HepG2 (cell line): ENCODE measurements around the gene PRSS1. TPM values are rescaled to one million over a fixed set of nuclear protein-coding genes. Genes with fewer than 3 reads are reported as not detected.

Source experiments
- ATAC-seq: fragments of 200-7000 bp; cut with Tn5 transposase; 3 replicates; pipeline ENCODE4 v1.9.1; 2020; ENCODE audit warnings: mild to moderate bottlenecking, moderate library complexity
- BruUV-seq: library from RNA; stranded (reverse); fragments of 400-500 nt; replicated peaks from 2 replicates; lab custom pipeline; 2021; lab: Mats Ljungman, UMichigan
- CTCF ChIA-PET: fragments of 300-600 bp; formaldehyde crosslinking; extraction: SDS; loops from one replicate; lab custom pipeline; 2021; ENCODE audit warnings: low total read pairs, inconsistent platforms, low intra/inter-chr PET ratio; lab: Yijun Ruan, JAX
- POLR2A ChIA-PET: fragments of 350-600 bp; sonication (Branson Sonifier 250); formaldehyde crosslinking; loops from one replicate; lab custom pipeline; 2020; ENCODE audit warnings: antibody characterized with exemption, inconsistent platforms; lab: Yijun Ruan, JAX
- DNase-seq: peaks from one replicate; pipeline ENCODE4 v3.0.0-alpha.2; 2015; ENCODE audit warnings: low spot score
- FAIRE-seq: peaks from 3 replicates; lab custom pipeline; 2011; peaks lifted over from hg19 to GRCh38; lab: Jason Lieb, UNC
- H2AFZ ChIP-seq: one replicate; pipeline ENCODE4 v1.6.1; 2011; ENCODE audit warnings: low read length, inconsistent platforms
- H3K27ac ChIP-seq: fragments of 300-600 bp; 3 replicates; pipeline ENCODE4 v1.8.0; 2011; ENCODE audit warnings: mixed run types, mild to moderate bottlenecking, mixed read lengths, low read length, inconsistent platforms; ENCODE audit not compliant: insufficient read depth; ENCODE audit errors: extremely low read length
- H3K27me3 ChIP-seq, 2 experiments: fragments of 200-600 bp in 1 of 2; 2 replicates in 1 of 2; 3 replicates in 1 of 2; pipeline versions ENCODE4 v1.6.0 to v1.8.0; 2011; ENCODE audit warnings: low read length in 2 of 2, mild to moderate bottlenecking in 2 of 2, moderate library complexity in 2 of 2, inconsistent platforms in 1 of 2; ENCODE audit not compliant: insufficient read depth in 2 of 2, control insufficient read depth in 1 of 2
- H3K36me3 ChIP-seq, 2 experiments: fragments of 200-600 bp in 1 of 2; replicated peaks in 1 of 2; 2 replicates in 1 of 2; 3 replicates in 1 of 2; pipeline versions ENCODE4 v1.5.1 to v1.8.0; 2011; ENCODE audit warnings: low read length in 2 of 2, inconsistent platforms in 1 of 2; ENCODE audit not compliant: insufficient read depth in 2 of 2, control insufficient read depth in 1 of 2
- H3K4me1 ChIP-seq: 2 replicates; pipeline ENCODE4 v1.5.1; 2012; ENCODE audit warnings: low read length, inconsistent platforms; ENCODE audit not compliant: insufficient read depth
- H3K4me2 ChIP-seq: 2 replicates; pipeline ENCODE4 v1.6.0; 2011; ENCODE audit warnings: low read depth, low read length, inconsistent platforms
- H3K4me3 ChIP-seq, 3 experiments: fragments of 200-600 bp in 1 of 3; sonication (generic), shearing (Covaris generic) in 1 of 3; replicated peaks in 1 of 3; 2 replicates each; pipeline ENCODE4 v1.5.1; 2011 to 2016; ENCODE audit warnings: low read length in 3 of 3, inconsistent platforms in 2 of 3, low read depth in 2 of 3, mild to moderate bottlenecking in 2 of 3, control low read depth in 1 of 3, mixed read lengths in 1 of 3; ENCODE audit not compliant: insufficient read depth in 1 of 3
- H3K79me2 ChIP-seq: one replicate; pipeline ENCODE4 v1.6.1; 2011; ENCODE audit warnings: low read length, inconsistent platforms; ENCODE audit not compliant: insufficient read depth
- H3K9ac ChIP-seq: 2 replicates; pipeline ENCODE4 v1.6.0; 2011; ENCODE audit warnings: mild to moderate bottlenecking, low read depth, low read length, inconsistent platforms; ENCODE audit not compliant: insufficient read depth
- H3K9me3 ChIP-seq: 2 replicates; pipeline ENCODE4 v1.5.1; 2012; ENCODE audit warnings: mild to moderate bottlenecking, low read length
- H4K20me1 ChIP-seq: 2 replicates; pipeline ENCODE4 v1.6.0; 2011; ENCODE audit warnings: inconsistent platforms, mild to moderate bottlenecking, low read length, moderate library complexity; ENCODE audit not compliant: insufficient read depth
- CHCHD3 ChIP-seq: sonication (generic); formaldehyde crosslinking; IDR thresholded peaks from 2 replicates; pipeline ENCODE4 v1.8.0; 2022; ENCODE audit warnings: mild to moderate bottlenecking, missing genetic modification reagents, moderate library complexity
- IRX3 ChIP-seq: sonication (generic); formaldehyde crosslinking; IDR thresholded peaks from 2 replicates; pipeline ENCODE4 v1.8.1; 2023; ENCODE audit warnings: mild to moderate bottlenecking, low read depth, missing genetic modification reagents, borderline replicate concordance
- KLF6 ChIP-seq: IDR thresholded peaks from 2 replicates; pipeline ENCODE4 v1.8.0; 2016; ENCODE audit warnings: missing biosample characterization, missing genetic modification reagents
- MAFF ChIP-seq: IDR thresholded peaks from 2 replicates; pipeline ENCODE4 v1.6.1; 2011; ENCODE audit warnings: low read depth, low read length, improper control_type of control experiment
- NCOA1 ChIP-seq: sonication (generic); formaldehyde crosslinking; IDR thresholded peaks from 2 replicates; pipeline ENCODE4 v1.9.0; 2021; ENCODE audit warnings: missing genetic modification reagents
- NCOA2 ChIP-seq: sonication (generic); formaldehyde crosslinking; IDR thresholded peaks from 2 replicates; pipeline ENCODE4 v1.8.0; 2022; ENCODE audit warnings: inconsistent platforms
- PHF8 ChIP-seq: sonication (generic); formaldehyde crosslinking; IDR thresholded peaks from 2 replicates; pipeline ENCODE4 v1.5.0; 2020; ENCODE audit warnings: missing genetic modification reagents
- PTBP1 ChIP-seq: fragments of 200-400 bp; formaldehyde crosslinking; IDR thresholded peaks from 2 replicates; pipeline ENCODE4 v1.6.1; 2018; ENCODE audit warnings: low read length, low read depth; ENCODE audit not compliant: poor library complexity, severe bottlenecking
- RBM22 ChIP-seq: fragments of 200-400 bp; formaldehyde crosslinking; optimal IDR thresholded peaks from 2 replicates; pipeline ENCODE3; 2017; ENCODE audit warnings: mild to moderate bottlenecking, low read length, moderate library complexity
- TBX3 ChIP-seq: fragments of 450-650 bp; IDR thresholded peaks from 2 replicates; pipeline ENCODE4 v1.6.1; 2017; ENCODE audit warnings: antibody characterized with exemption, mild to moderate bottlenecking, inconsistent platforms, borderline replicate concordance
- ZBTB34 ChIP-seq: sonication (generic); formaldehyde crosslinking; IDR thresholded peaks from 2 replicates; pipeline ENCODE4 v1.8.0; 2022; ENCODE audit warnings: mild to moderate bottlenecking, missing genetic modification reagents
- ZFAT ChIP-seq: sonication (generic); formaldehyde crosslinking; conservative IDR thresholded peaks from 2 replicates; pipeline ENCODE4 v1.8.1; 2023; ENCODE audit warnings: missing genetic modification reagents, inconsistent platforms
- ZNF616 ChIP-seq: sonication (generic); formaldehyde crosslinking; IDR thresholded peaks from 2 replicates; pipeline ENCODE4 v1.5.0; 2020; ENCODE audit warnings: low read depth, mild to moderate bottlenecking, missing genetic modification reagents
- ZNF772 ChIP-seq: sonication (generic); formaldehyde crosslinking; IDR thresholded peaks from 2 replicates; pipeline ENCODE4 v1.5.0; 2020; ENCODE audit warnings: mild to moderate bottlenecking, missing genetic modification reagents
- WGBS: methylation state at CpG from one replicate; pipeline ENCODE4 v1.1.6; 2017; ENCODE audit warnings: low lambda C conversion rate; 5-methylcytosine and 5-hydroxymethylcytosine counted together
- in situ Hi-C: cut with HindIII; loops from 2 replicates; pipeline ENCODE4 v1.10.0; 2017; ENCODE audit warnings: low pct_unique_long_range_greater_than_20kb; ENCODE audit not compliant: extremely low pct_ligation_motif_present
- intact Hi-C: fragments of 100-400 bp; cut with micrococcal nuclease; formaldehyde crosslinking; loops from one replicate; pipeline ENCODE4 v1.10.0; 2022; ENCODE audit not compliant: unreplicated experiment
- polyA plus RNA-seq, 8 experiments: library from polyadenylated mRNA; depleted of rRNA in 3 of 8; stranded (reverse) in 7 of 8; unstranded in 1 of 8; fragments of >200 nt; fragmentation: Illumina TruSeq in 4 of 8; extraction: Trizol in 4 of 8; gene quantifications; 2 replicates each; pipeline versions ENCODE4 v1.2.1 to v1.2.3, GENCODE V29; 2011 to 2016; ENCODE audit warnings: low read depth in 4 of 8, missing spikeins in 1 of 8, mixed read lengths in 1 of 8; ENCODE audit not compliant: insufficient read depth in 1 of 8
- total RNA-seq, 5 experiments: library from RNA; depleted of rRNA; stranded (reverse); fragments of >200 nt; fragmentation: Illumina TruSeq; extraction: Trizol; gene quantifications; 2 replicates each; pipeline ENCODE4 v1.2.3, GENCODE V29; 2016; ENCODE audit warnings: low read depth in 1 of 5
- TF ChIP-seq, protein P1 (sequence below): sonication (generic); formaldehyde crosslinking; IDR thresholded peaks from 2 replicates; pipeline ENCODE4 v1.8.1; 2023; ENCODE audit warnings: missing genetic modification reagents, inconsistent platforms, borderline replicate concordance
- TF ChIP-seq, protein P2 (sequence below): sonication (generic); formaldehyde crosslinking; IDR thresholded peaks from 2 replicates; pipeline ENCODE4 v1.8.1; 2022; ENCODE audit warnings: mild to moderate bottlenecking, missing genetic modification reagents
- TF ChIP-seq, protein P3 (sequence below): sonication (generic); formaldehyde crosslinking; IDR thresholded peaks from 2 replicates; pipeline ENCODE4 v1.8.0; 2022; ENCODE audit warnings: missing genetic modification reagents, mild to moderate bottlenecking, inconsistent platforms, borderline replicate concordance
- TF ChIP-seq, protein P4 (sequence below): sonication (generic); formaldehyde crosslinking; IDR thresholded peaks from 2 replicates; pipeline ENCODE4 v1.9.0; 2021; ENCODE audit warnings: missing genetic modification reagents, mild to moderate bottlenecking, borderline replicate concordance

The PRSS1 gene
- total and polyA plus RNA-seq, 2 of the 13 experiments (the other 11 are each of a cell fraction or from before 2014, with no cell fraction given): not detected

DNA sequence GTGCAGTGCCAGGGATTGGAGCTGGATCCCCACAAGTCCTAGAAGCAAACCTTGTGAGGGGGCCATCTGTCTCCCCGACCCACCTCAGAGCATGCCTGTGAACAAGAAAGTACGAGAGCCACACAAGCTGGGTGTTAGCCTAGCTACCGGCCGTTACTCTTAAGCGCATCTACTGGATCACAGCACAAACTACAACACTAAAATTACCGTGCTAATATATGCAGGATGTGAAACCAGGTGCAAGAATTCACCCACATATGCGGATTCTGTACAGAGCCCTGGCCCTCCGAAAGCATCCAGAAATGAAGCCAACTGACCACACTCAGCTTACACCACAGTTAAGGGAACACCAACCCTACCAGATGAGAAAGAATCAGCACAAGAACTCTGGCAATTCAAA lies 16.0 kb upstream of the PRSS1 start (continued):
- no peak for TF ChIP-seq IRX3 (CRISPR knock-in tag)
- TF ChIP-seq CHCHD3 (CRISPR knock-in tag): no peak
- TF ChIP-seq ZNF616 (CRISPR knock-in tag): no peak
- no peak for TF ChIP-seq ZNF772 (CRISPR knock-in tag)
- TF ChIP-seq PTBP1: no peak

DNA sequence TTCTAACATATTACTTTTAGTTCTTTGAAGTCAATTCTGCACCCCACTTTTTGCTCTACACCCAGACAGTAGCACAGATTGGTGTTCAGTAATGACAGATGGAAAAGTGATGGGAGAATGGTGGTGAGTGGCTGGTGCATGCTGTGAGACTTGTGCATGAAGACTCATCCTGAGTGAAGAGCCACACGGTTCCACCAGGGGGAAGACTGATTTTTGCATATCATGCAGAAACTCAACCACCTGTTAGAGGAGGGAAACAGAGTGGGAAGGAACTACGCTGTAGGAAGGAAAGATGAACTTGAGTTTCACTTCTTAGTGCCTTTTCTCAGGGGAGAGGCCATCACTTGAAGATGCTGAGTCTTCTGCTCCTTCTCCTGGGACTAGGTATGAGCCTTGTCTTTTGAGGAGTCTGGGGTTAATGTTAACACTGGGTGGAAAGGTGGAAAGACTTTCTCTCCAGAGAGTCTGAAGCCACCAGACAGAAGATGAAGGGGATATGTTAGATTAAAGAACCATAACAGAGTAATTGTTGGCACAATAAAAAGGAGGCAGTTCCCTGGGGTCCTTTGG lies 9.3 kb upstream of the PRSS1 start:
- Histone ChIP-seq H3K27me3 (no peaks in the 10 kb centered on the region), H3K4me3 (no peak overlapping the region), H3K4me1 (no peaks in the 10 kb centered on the region), H4K20me1 (no peaks in the 10 kb centered on the region), H3K36me3 (no peaks in the 10 kb centered on the region), H2AFZ (no peak overlapping the region), H3K9me3 (no peaks in the 10 kb centered on the region), H3K9ac (no peak overlapping the region), H3K79me2 (no peaks in the 10 kb centered on the region), H3K27ac (no peak overlapping the region), H3K4me2 (no peak overlapping the region)
- intact Hi-C loops: no loop called here
- no TSS peak for BruUV-seq
- FAIRE-seq (no peak), DNase-seq (no peak), ATAC-seq (peak; percentile 59)
- POLR2A ChIA-PET: no interaction called here
- WGBS: 4% methylated on average over 2 of the region's 2 CpGs
- CTCF ChIA-PET: no interaction called here
- in situ Hi-C loops: no loop called here
- TF ChIP-seq MAFF: no peak
- TF ChIP-seq, protein P1, sequence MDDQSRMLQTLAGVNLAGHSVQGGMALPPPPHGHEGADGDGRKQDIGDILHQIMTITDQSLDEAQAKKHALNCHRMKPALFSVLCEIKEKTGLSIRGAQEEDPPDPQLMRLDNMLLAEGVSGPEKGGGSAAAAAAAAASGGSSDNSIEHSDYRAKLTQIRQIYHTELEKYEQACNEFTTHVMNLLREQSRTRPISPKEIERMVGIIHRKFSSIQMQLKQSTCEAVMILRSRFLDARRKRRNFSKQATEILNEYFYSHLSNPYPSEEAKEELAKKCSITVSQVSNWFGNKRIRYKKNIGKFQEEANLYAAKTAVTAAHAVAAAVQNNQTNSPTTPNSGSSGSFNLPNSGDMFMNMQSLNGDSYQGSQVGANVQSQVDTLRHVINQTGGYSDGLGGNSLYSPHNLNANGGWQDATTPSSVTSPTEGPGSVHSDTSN (CRISPR knock-in tag): no peak
- no peak for TF ChIP-seq NCOA1 (CRISPR knock-in tag)
- TF ChIP-seq, protein P2, sequence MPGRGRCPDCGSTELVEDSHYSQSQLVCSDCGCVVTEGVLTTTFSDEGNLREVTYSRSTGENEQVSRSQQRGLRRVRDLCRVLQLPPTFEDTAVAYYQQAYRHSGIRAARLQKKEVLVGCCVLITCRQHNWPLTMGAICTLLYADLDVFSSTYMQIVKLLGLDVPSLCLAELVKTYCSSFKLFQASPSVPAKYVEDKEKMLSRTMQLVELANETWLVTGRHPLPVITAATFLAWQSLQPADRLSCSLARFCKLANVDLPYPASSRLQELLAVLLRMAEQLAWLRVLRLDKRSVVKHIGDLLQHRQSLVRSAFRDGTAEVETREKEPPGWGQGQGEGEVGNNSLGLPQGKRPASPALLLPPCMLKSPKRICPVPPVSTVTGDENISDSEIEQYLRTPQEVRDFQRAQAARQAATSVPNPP (CRISPR knock-in tag): no peak
- no peak for TF ChIP-seq TBX3
- TF ChIP-seq, protein P3, sequence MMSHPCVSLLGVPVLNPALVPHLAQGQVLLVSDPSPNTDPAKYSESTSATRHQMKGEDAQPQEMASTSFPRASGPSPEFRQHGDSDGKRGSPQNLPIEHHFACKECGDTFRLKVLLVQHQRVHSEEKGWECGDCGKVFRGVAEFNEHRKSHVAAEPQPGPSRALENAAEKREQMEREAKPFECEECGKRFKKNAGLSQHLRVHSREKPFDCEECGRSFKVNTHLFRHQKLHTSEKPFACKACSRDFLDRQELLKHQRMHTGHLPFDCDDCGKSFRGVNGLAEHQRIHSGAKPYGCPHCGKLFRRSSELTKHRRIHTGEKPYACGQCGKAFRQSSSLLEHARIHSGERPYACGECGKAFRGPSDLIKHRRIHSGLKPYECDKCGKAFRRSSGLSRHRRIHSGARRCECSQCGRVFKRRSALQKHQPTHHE (CRISPR knock-in tag): no peak
- no peak for TF ChIP-seq NCOA2 (CRISPR knock-in tag)
- TF ChIP-seq ZFAT (CRISPR knock-in tag): no peak
- TF ChIP-seq PHF8 (CRISPR knock-in tag): no peak
- TF ChIP-seq, protein P4, sequence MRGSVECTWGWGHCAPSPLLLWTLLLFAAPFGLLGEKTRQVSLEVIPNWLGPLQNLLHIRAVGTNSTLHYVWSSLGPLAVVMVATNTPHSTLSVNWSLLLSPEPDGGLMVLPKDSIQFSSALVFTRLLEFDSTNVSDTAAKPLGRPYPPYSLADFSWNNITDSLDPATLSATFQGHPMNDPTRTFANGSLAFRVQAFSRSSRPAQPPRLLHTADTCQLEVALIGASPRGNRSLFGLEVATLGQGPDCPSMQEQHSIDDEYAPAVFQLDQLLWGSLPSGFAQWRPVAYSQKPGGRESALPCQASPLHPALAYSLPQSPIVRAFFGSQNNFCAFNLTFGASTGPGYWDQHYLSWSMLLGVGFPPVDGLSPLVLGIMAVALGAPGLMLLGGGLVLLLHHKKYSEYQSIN (CRISPR knock-in tag): no peak
- no peak for TF ChIP-seq RBM22
- TF ChIP-seq ZBTB34 (CRISPR knock-in tag): no peak
- no peak for TF ChIP-seq KLF6
